ENCODE data around the gene FRMD4A.

Gene FRMD4A

GRCh38 chr10:13791483-13791882 lies 539.2 kb downstream of the FRMD4A start:
- TF ChIP-seq CTCF (conservative IDR thresholded peaks at IDR 0.05; ENCODE audit: control insufficient read depth, insufficient read depth, low read depth, low read length) = no peak
- H3K4me3 ChIP-seq (ENCODE audit: control insufficient read depth, low read depth, low read length) = no peak overlapping the region
- DNase-seq (ENCODE audit: low read depth) = no peak

GRCh38 chr10:13790196-13790595 lies 540.5 kb downstream of the FRMD4A start:
- H3K4me3 ChIP-seq (ENCODE audit: control insufficient read depth, low read depth, low read length) = no peak overlapping the region
- TF ChIP-seq CTCF (conservative IDR thresholded peaks at IDR 0.05; ENCODE audit: control insufficient read depth, insufficient read depth, low read depth, low read length) = no peak
- no peak for DNase-seq (ENCODE audit: low read depth)

GRCh38 chr10:13789448-13789829 lies 541.3 kb downstream of the FRMD4A start:
- DNase-seq (ENCODE audit: low read depth) = no peak
- H3K4me3 ChIP-seq (ENCODE audit: control insufficient read depth, low read depth, low read length) = no peak overlapping the region

GRCh38 chr10:13788711-13789447 lies 541.8 kb downstream of the FRMD4A start:
- TF ChIP-seq CTCF (conservative IDR thresholded peaks at IDR 0.05; ENCODE audit: control insufficient read depth, insufficient read depth, low read depth, low read length) = no peak
- H3K4me3 ChIP-seq (ENCODE audit: control insufficient read depth, low read depth, low read length) = no peak overlapping the region
- peak; percentile 60 for DNase-seq (ENCODE audit: low read depth)

More at GRCh38 chr10:13789448-13789829, 541.3 kb downstream of the FRMD4A start:
- no peak for TF ChIP-seq CTCF (conservative IDR thresholded peaks at IDR 0.05; ENCODE audit: control insufficient read depth, insufficient read depth, low read depth, low read length)

- no peak for DNase-seq (ENCODE audit: low read depth)
- no peak for TF ChIP-seq CTCF (conservative IDR thresholded peaks at IDR 0.05; ENCODE audit: control insufficient read depth, insufficient read depth, low read depth, low read length)
- no peak overlapping the region for H3K4me3 ChIP-seq (ENCODE audit: control insufficient read depth, low read depth, low read length)
Measured at GRCh38 chr10:13788320-13788600, 542.5 kb downstream of the FRMD4A start.

GRCh38 chr10:13787015-13787421 lies 543.7 kb downstream of the FRMD4A start:
- DNase-seq (ENCODE audit: low read depth) = no peak
- H3K4me3 ChIP-seq (ENCODE audit: control insufficient read depth, low read depth, low read length) = no peak overlapping the region
- TF ChIP-seq CTCF (conservative IDR thresholded peaks at IDR 0.05; ENCODE audit: control insufficient read depth, insufficient read depth, low read depth, low read length) = no peak

- no peak for TF ChIP-seq CTCF (conservative IDR thresholded peaks at IDR 0.05; ENCODE audit: control insufficient read depth, insufficient read depth, low read depth, low read length)
- no peak for DNase-seq (ENCODE audit: low read depth)
- H3K4me3 ChIP-seq (ENCODE audit: control insufficient read depth, low read depth, low read length) = no peak overlapping the region
Measured at GRCh38 chr10:13784067-13784466, 546.7 kb downstream of the FRMD4A start.
